Cardiac muscle cell (in vitro differentiated cells and primary cell): ENCODE results near the gene C12orf76. TPM values are rescaled to one million over a fixed set of nuclear protein-coding genes. Genes with fewer than 3 reads are reported as not detected.

ENCODE experiments used
- DNase-seq, 2 donors: peaks; one replicate each; pipeline versions ENCODE4 v3.0.0 to v3.0.0-alpha.2; 2010 to 2017; ENCODE audit warnings: low read depth in 1 of 2, low spot score in 1 of 2
- H3K27ac ChIP-seq: fragments of 200-600 bp; sonication (generic); 2 replicates; pipeline ENCODE4 v1.5.1; 2016
- H3K27me3 ChIP-seq: fragments of 200-600 bp; sonication (generic); 2 replicates; pipeline ENCODE4 v1.6.0; 2016; ENCODE audit warnings: control low read depth
- H3K36me3 ChIP-seq: fragments of 200-600 bp; sonication (generic); 2 replicates; pipeline ENCODE4 v1.5.1; 2016; ENCODE audit warnings: control low read depth
- H3K4me1 ChIP-seq: fragments of 200-600 bp; sonication (generic); 2 replicates; pipeline ENCODE4 v1.8.1; 2017; ENCODE audit warnings: low read depth, mild to moderate bottlenecking, mixed run types
- H3K4me3 ChIP-seq: fragments of 200-600 bp; sonication (generic); 2 replicates; pipeline ENCODE4 v1.5.1; 2016; ENCODE audit warnings: mild to moderate bottlenecking
- H3K9me3 ChIP-seq: fragments of 200-600 bp; sonication (generic); 2 replicates; pipeline ENCODE4 v1.5.1; 2017; ENCODE audit warnings: low read depth, mild to moderate bottlenecking, control low read depth
- CTCF ChIP-seq: IDR thresholded peaks from 2 replicates; pipeline ENCODE4 v1.5.1; 2012; ENCODE audit warnings: low read depth, mild to moderate bottlenecking, low read length
- polyA plus RNA-seq: library from polyadenylated mRNA; unstranded; fragments of >200 nt; fragmentation: Nextera tagmentation; extraction: Ambion mirVana; gene quantifications from 2 replicates; pipeline ENCODE4 v1.2.1, GENCODE V29; 2016
- total RNA-seq: library from RNA; depleted of rRNA; stranded (reverse); fragments of >200 nt; gene quantifications from 2 replicates; pipeline ENCODE4 v1.2.3, GENCODE V29; 2016

The C12orf76 gene
- total and polyA plus RNA-seq, 2 experiments from 2014 or later: 19.8 to 25.0 TPM

DNA sequence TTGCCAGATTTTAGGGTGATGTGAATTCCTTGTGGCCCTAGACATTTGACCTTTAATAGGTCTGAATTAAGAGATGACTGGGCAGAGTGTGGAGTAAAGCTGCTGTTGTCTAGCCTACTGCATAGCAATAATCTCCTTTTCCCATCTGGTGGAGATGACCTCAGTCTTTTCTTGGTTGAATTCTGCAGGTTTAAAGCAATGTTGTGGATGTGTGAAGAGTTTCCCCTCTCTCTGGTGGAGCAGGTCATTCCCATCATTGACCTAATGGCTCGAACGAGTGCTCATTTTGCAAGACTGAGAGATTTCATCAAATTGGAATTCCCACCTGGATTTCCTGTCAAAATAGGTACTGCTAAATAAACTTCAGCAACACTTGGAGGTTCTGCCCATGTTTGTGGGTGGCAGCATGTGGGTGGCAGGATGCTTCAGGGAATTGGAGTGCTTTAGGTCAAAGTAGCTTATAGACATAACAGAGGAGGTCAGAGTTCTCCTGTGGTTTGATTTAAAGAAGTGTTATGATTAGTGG is 19.0 kb downstream of the C12orf76 start:
- Histone ChIP-seq H3K9me3 (no peaks in the 10 kb centered on the region), H3K27ac (no peak overlapping the region), H3K4me1 (no peaks in the 10 kb centered on the region), H3K4me3 (no peak overlapping the region), H3K36me3 (peaks cover 31% of the 10 kb centered on the region), H3K27me3 (no peaks in the 10 kb centered on the region)
- no peak for TF ChIP-seq CTCF
- DNase-seq: no peak

- TF ChIP-seq CTCF: no peak
- H3K9me3 ChIP-seq: no peaks in the 10 kb centered on the region
- DNase-seq: no peak
- H3K27ac ChIP-seq: no peak overlapping the region
- H3K4me3 ChIP-seq: no peak overlapping the region
- H3K4me1 ChIP-seq: no peaks in the 10 kb centered on the region
- peaks cover 29% of the 10 kb centered on the region for H3K36me3 ChIP-seq
- no peaks in the 10 kb centered on the region for H3K27me3 ChIP-seq
Measured at GRCh38 chr12:110028323-110028722, 20.0 kb downstream of the C12orf76 start.

DNA sequence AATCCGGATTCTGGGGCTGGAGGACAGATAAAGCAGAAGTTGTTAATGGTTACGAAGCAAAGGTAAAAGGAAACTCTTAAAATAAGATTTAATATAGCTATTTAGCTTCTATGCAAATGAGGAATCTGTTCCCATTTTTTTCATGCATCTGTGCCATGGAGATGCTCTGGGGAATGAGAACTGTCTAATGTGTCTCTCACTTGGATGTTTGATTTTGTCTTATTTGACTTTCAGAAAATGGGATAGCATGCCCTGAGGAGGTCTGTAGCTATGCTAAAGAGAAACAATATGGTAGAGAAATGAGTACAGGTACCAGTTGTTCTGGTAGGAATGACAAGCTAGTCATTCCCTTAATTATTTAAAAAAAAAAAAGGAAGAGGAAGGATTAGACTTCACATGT is 24.3 kb downstream of the C12orf76 start:
- Histone ChIP-seq H3K4me1 (no peaks in the 10 kb centered on the region), H3K27ac (peak overlapping the region; percentile 80), H3K9me3 (no peaks in the 10 kb centered on the region), H3K27me3 (no peaks in the 10 kb centered on the region), H3K36me3 (peaks cover 30% of the 10 kb centered on the region), H3K4me3 (no peak overlapping the region)
- no peak for TF ChIP-seq CTCF
- no peak for DNase-seq

DNA sequence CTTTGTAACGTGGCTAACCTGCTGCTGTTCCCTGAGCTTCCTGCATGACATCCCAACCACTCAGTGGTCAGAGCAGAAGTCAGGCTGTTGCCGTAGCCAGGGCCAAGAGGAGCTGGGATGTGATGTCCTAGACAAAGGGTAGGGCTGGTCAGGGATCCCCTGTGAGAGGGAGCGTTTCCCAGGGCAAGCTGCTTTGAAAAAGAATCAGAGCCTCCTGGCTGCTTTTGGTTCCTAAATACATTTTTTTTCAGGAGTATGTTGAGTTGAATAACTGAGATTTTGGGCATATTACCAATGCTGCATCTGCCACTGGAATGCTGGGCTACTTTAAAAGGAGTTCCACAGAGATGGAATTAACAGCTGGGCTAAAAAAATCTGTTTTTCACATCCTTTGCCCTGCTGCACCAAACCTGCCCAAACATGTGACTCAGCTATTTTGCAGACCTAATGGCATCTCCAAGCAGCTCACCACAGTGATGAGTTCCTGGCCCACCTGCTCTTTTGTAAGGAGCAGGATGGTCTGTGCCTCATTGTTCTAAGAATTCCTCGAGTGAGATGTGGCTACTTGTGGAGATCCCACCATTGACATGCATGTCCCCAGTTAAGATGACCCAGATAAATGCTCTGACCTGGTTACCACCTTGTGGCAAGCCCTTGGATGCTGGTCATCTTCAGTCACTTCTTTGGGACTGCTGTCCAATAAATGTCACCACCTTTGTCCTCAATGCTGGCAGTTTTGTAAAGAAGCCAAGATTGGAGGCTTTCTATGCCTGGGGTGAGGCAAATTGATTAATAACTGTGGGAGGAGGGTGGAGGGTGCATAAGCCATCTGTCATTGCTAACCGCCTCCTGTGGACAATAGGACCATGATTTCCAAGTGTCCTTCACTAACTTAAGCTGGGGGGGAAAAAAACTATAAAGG is 25.0 kb downstream of the C12orf76 start:
- Histone ChIP-seq H3K4me3 (no peak overlapping the region), H3K36me3 (peaks cover 34% of the 10 kb centered on the region), H3K27me3 (no peaks in the 10 kb centered on the region), H3K9me3 (no peaks in the 10 kb centered on the region), H3K4me1 (no peaks in the 10 kb centered on the region), H3K27ac (no peak overlapping the region)
- DNase-seq: peak in 1 of 2 donors; percentile 56
- TF ChIP-seq CTCF: no peak

GRCh38 chr12:110020956-110021355 is 27.4 kb downstream of the C12orf76 start:
- H3K27ac ChIP-seq: no peak overlapping the region
- no peak overlapping the region for H3K4me3 ChIP-seq
- no peaks in the 10 kb centered on the region for H3K9me3 ChIP-seq
- no peak for TF ChIP-seq CTCF
- no peak for DNase-seq
- H3K36me3 ChIP-seq: peaks cover 38% of the 10 kb centered on the region
- no peaks in the 10 kb centered on the region for H3K4me1 ChIP-seq
- no peaks in the 10 kb centered on the region for H3K27me3 ChIP-seq
